Activated CD8-positive, alpha-beta memory T cell treated with anti-CD3 and anti-CD28 coated beads for 36 hours (primary cell): ENCODE data around the gene AKAP8L. TPM values are rescaled to one million over a fixed set of nuclear protein-coding genes. Genes with fewer than 3 reads are reported as not detected.

Source experiments
- CTCF ChIA-PET: fragments of 350-600 bp; sonication (Branson Sonifier 250); formaldehyde crosslinking; loops from one replicate; lab custom pipeline; 2021; ENCODE audit warnings: antibody characterized with exemption; lab: Charles Lee
- POLR2A ChIA-PET: fragments of 350-600 bp; sonication (Branson Sonifier 250); formaldehyde crosslinking; loops from one replicate; lab custom pipeline; 2021; ENCODE audit warnings: antibody characterized with exemption; lab: Charles Lee
- total RNA-seq, 2 experiments: library from RNA; stranded (reverse); gene quantifications; one replicate each; pipeline ENCODE4 v1.2.3, GENCODE V29; 2021

Gene AKAP8L
- total RNA-seq, 2 experiments from 2014 or later: 67.1 to 68.2 TPM

GRCh38 chr19:15439078-15439799 lies 20.5 kb upstream of the AKAP8L start:
- ChIA-PET POLR2A (no interaction called here), CTCF (no interaction called here)

GRCh38 chr19:15438577-15438976 lies 19.8 kb upstream of the AKAP8L start:
- CTCF ChIA-PET: interaction anchor here (3.0 kb wide), 1 partner anchor 19 kb away, joined by 9 read pairs; the partner anchor contains the start of gene AKAP8L

GRCh38 chr19:15438124-15438496 lies 19.3 kb upstream of the AKAP8L start:
- POLR2A ChIA-PET: interaction anchor here (0.6 to 1.3 kb wide), 2 partner anchors 18 to 102 kb away, joined by 3 to 5 read pairs; no protein-coding TSS in a partner anchor
- CTCF ChIA-PET: interaction anchor here (3.0 kb wide), 1 partner anchor 19 kb away, joined by 9 read pairs; the partner anchor contains the start of gene AKAP8L

More at GRCh38 chr19:15438577-15438976, 19.8 kb upstream of the AKAP8L start:
- POLR2A ChIA-PET: no interaction called here

- POLR2A ChIA-PET: interaction anchor here (0.6 to 1.3 kb wide), 2 partner anchors 18 to 101 kb away, joined by 3 to 5 read pairs; no protein-coding TSS in a partner anchor
- CTCF ChIA-PET: interaction anchor here (3.0 to 3.2 kb wide), 2 partner anchors 18 to 118 kb away, joined by 9 to 13 read pairs; partner anchors contain the start of gene AKAP8L
These were observed 18.8 kb upstream of the AKAP8L start for GRCh38 chr19:15437355-15438123.

GRCh38 chr19:15436826-15437110 lies 18.0 kb upstream of the AKAP8L start:
- POLR2A ChIA-PET: interaction anchor here (1.3 kb wide), 1 partner anchor 17 kb away, joined by 5 read pairs; no protein-coding TSS in a partner anchor
- CTCF ChIA-PET: interaction anchor here (3.0 to 3.2 kb wide), 2 partner anchors 17 to 119 kb away, joined by 9 to 13 read pairs; partner anchors contain the start of gene AKAP8L

- CTCF ChIA-PET: interaction anchor here (0.6 to 3.2 kb wide), 4 partner anchors 17 to 119 kb away, joined by 4 to 13 read pairs (median 8); partner anchors contain the start of gene AKAP8L
- POLR2A ChIA-PET: no interaction called here
These were observed 17.4 kb upstream of the AKAP8L start for GRCh38 chr19:15436012-15436825.

- CTCF ChIA-PET: interaction anchor here (0.7 to 2.0 kb wide), 4 partner anchors 15 to 122 kb away, joined by 3 to 21 read pairs (median 6); partner anchors contain the start of gene AKAP8L
- POLR2A ChIA-PET: interaction anchor here (0.5 to 3.2 kb wide), 4 partner anchors 13 to 88 kb away, joined by 4 to 28 read pairs (median 9); partner anchors contain the start of genes AKAP8L and RASAL3
These were observed 14.8 kb upstream of the AKAP8L start for GRCh38 chr19:15433519-15434069.

GRCh38 chr19:15432629-15433518 lies 14.1 kb upstream of the AKAP8L start:
- CTCF ChIA-PET: interaction anchor here (0.6 to 2.0 kb wide), 5 partner anchors 14 to 123 kb away, joined by 3 to 21 read pairs (median 5); partner anchors contain the start of gene AKAP8L
- POLR2A ChIA-PET: interaction anchor here (0.5 to 3.2 kb wide), 5 partner anchors 12 to 89 kb away, joined by 3 to 28 read pairs (median 8); partner anchors contain the start of genes AKAP8L and RASAL3

GRCh38 chr19:15432018-15432494 lies 13.3 kb upstream of the AKAP8L start:
- POLR2A ChIA-PET: interaction anchor here (1.0 to 3.2 kb wide), 4 partner anchors 12 to 53 kb away, joined by 3 to 28 read pairs (median 7); partner anchors contain the start of genes AKAP8L and RASAL3
- CTCF ChIA-PET: interaction anchor here (0.8 to 3.5 kb wide), 6 partner anchors 12 to 124 kb away, joined by 3 to 21 read pairs (median 6); partner anchors contain the start of gene AKAP8L

GRCh38 chr19:15431396-15432017 lies 12.7 kb upstream of the AKAP8L start:
- POLR2A ChIA-PET: interaction anchor here (3.2 kb wide), 1 partner anchor 11 kb away, joined by 28 read pairs; the partner anchor contains the start of gene AKAP8L
- CTCF ChIA-PET: interaction anchor here (1.6 to 3.5 kb wide), 2 partner anchors 12 to 124 kb away, joined by 6 to 19 read pairs; partner anchors contain the start of gene AKAP8L

- ChIA-PET CTCF (interaction anchor here (1.6 to 3.5 kb wide), 2 partner anchors 11 to 125 kb away, joined by 6 to 19 read pairs; partner anchors contain the start of gene AKAP8L), POLR2A (interaction anchor here (0.7 kb wide), 1 partner anchor 11 kb away, joined by 3 read pairs; no protein-coding TSS in a partner anchor)
These were observed 11.8 kb upstream of the AKAP8L start for GRCh38 chr19:15430526-15431120.

- POLR2A ChIA-PET: interaction anchor here (0.7 kb wide), 2 partner anchors 10 to 11 kb away, joined by 3 read pairs; partner anchors contain the start of gene AKAP8L
- CTCF ChIA-PET: interaction anchor here (1.1 to 3.5 kb wide), 2 partner anchors 10 to 34 kb away, joined by 3 to 19 read pairs; partner anchors contain the start of genes AKAP8L and RASAL3
These were observed 11.2 kb upstream of the AKAP8L start for GRCh38 chr19:15429825-15430467.

- ChIA-PET POLR2A (interaction anchor here (0.6 to 0.7 kb wide), 2 partner anchors 10 to 129 kb away, joined by 3 to 5 read pairs; partner anchors contain the start of gene AKAP8L), CTCF (interaction anchor here (1.1 to 3.5 kb wide), 3 partner anchors 9 to 127 kb away, joined by 3 to 19 read pairs (median 5); partner anchors contain the start of genes AKAP8L and RASAL3)
These were observed 10.4 kb upstream of the AKAP8L start for GRCh38 chr19:15428956-15429824.

GRCh38 chr19:15427991-15428471 lies 9.2 kb upstream of the AKAP8L start:
- ChIA-PET POLR2A (no interaction called here), CTCF (interaction anchor here (2.2 kb wide), 1 partner anchor 128 kb away, joined by 5 read pairs; no protein-coding TSS in a partner anchor)
